ENCODE measurements around the gene RANBP3L.
A peak's percentile ranks its signal among the peaks of the same experiment; 100 is the strongest.

Gene RANBP3L

DNA sequence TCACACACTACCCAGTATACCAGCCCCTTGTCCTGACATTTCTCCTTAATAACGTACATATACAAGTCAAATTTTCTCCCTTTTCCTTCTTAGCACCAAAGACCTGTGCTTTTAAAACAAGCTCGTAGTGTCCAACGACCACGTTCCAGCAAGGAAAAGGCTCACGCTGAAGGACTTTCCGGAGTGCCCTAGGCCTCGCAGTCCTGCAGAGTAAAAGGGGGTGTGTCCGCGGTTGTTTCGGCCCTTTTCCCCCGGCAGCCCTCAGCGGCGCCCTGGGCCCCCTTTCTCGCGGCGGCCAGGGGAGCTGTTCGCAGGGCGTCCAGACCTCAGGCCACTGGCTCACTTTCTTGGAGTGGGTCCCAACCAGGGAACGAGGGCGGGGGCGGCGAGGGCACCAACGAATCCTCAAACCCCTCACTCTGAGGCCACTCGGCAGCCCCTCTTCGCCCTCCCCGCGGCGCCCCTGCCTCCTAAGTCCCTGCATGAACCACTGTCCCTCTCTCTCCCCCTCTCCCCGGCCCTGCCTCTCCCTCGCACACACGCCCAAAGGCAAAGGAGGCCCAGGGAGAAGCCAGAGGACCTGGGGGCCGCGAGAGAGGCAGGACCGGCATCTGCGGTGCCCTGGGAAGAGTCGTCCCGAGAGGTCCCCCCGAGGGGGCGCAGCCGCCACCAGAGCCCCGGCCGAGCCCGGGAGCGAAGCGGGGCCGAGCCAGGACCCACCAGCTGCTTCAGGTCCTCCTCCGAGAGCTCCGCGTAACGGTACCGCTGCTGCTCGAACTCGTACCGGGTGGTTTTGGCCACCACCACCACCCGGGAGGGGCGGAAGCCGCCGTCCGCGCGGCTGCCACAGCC lies 60.7 kb downstream of the RANBP3L start:
- no peaks in the 10 kb centered on the region for H3K9me3 Mint-ChIP-seq
- peak; percentile 53 to 62 for DNase-seq
- peak overlapping the region; percentile 85 to 92 for H3K27ac Mint-ChIP-seq
- ATAC-seq, result peak; percentile 30
- no peaks in the 10 kb centered on the region for H3K27me3 Mint-ChIP-seq
- peaks cover 54% of the 10 kb centered on the region for H3K4me1 Mint-ChIP-seq
- peak overlapping the region; percentile 91 to 92 for H3K4me3 Mint-ChIP-seq

DNA sequence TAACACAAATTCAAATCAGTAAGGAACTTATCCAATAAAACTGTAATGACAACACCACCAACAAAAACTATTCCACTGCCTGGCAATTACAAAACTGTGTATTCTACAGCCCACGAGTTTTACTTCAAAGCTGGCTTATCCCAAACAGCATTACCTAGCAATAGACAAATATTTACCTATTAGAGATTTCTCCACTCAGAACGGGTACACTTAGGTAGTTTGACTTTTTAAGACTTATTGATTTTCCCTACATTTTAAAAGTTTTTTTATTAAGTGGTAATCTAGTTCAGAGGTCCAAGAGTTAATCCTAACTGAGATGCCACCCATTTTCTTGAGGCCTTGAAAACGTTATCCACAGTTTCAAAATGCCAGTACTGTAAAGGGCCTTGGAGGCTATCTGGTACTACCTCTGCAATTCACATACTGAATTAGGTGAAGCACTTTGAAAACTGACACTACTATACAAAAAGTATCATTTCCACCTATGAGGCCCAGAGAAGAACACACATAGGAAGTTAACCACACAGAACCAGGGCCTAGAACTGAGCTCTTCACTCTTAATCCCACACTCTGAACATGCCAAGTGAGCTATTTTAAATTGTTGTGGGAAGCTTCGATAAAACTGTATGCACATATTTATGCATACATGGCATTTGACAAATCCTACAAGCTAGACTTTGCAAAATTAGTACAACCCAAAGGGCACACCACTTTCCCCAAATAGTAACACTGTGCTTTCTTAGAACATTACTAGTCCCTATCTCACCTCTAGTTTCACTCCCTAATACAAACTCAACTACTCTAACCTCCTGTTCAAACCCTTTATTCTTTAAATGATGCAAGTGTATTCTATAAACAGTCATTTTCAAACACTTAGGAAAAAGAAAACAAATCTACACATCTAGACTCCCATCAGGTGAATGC lies 62.1 kb downstream of the RANBP3L start:
- ATAC-seq (no peak), DNase-seq (no peak)
- H3K27me3 Mint-ChIP-seq, result no peaks in the 10 kb centered on the region
- H3K4me1 Mint-ChIP-seq, result peaks cover 54% of the 10 kb centered on the region
- H3K27ac Mint-ChIP-seq, result peak overlapping the region in 1 of 2 donors; percentile 72
- peak overlapping the region; percentile 11 to 91 for H3K4me3 Mint-ChIP-seq
- H3K9me3 Mint-ChIP-seq, result no peaks in the 10 kb centered on the region

DNA sequence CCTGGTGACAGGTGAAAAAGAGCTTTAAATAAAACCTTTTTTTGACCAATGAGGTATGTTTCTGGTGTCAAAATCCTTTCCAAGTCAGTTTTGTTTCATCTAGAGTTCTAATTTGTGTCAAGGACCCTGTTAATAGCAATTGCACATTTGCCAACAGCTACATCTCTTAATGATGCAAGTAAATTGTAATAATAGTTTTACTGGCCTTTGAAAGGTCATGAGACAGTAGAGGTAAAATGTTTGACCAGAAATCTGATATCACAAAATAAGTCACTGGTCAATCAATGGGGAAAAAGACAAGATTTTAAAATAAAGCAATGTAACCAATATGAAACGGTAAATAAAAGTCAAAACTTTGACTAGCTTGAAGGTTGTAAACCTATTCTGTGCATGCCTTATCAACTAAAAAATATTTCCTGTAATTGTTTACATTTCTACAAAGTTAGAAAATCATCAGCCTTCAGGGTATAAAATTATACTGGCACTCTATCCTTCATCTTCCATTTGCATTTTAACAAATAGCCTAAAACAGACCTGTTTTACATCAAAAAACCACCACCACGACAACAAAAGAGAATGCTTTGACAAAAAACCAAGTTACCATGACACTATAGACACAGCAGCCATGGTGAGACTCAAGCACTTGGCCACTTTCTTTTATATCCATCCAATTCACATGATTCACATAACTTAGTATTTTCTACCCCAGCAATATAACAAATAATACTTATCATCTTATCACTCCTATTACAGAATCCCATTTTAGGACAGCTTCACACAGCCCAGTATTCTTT lies 63.0 kb downstream of the RANBP3L start:
- no peak overlapping the region for H3K27ac Mint-ChIP-seq
- no peak for DNase-seq
- H3K4me1 Mint-ChIP-seq, result peaks cover 49% of the 10 kb centered on the region
- H3K9me3 Mint-ChIP-seq, result no peaks in the 10 kb centered on the region
- H3K4me3 Mint-ChIP-seq, result no peak overlapping the region
- H3K27me3 Mint-ChIP-seq, result no peaks in the 10 kb centered on the region
- no peak for ATAC-seq

DNA sequence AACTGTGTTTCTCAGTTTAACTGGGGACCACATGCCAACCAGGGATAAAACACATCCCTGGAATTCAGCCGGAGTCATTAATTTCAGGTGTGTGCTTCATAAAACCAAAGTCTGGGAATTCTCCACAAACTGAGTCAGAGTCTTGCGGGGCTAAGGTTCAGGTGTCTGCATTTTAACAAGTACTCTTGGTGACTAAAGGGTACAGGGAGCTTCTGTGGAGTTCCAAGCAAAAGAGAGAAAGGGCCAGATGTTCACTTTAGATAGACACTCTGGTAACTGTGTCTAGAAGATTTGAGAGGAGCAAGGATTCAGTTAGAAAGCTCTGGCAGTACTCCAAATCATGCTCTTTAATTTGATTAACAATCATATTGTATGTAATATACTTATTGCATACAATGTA lies 64.0 kb downstream of the RANBP3L start:
- Mint-ChIP-seq H3K27ac (no peak overlapping the region), H3K27me3 (no peaks in the 10 kb centered on the region), H3K4me1 (peaks cover 40% of the 10 kb centered on the region), H3K4me3 (no peak overlapping the region), H3K9me3 (no peaks in the 10 kb centered on the region)
- DNase-seq (no peak), ATAC-seq (no peak)

DNA sequence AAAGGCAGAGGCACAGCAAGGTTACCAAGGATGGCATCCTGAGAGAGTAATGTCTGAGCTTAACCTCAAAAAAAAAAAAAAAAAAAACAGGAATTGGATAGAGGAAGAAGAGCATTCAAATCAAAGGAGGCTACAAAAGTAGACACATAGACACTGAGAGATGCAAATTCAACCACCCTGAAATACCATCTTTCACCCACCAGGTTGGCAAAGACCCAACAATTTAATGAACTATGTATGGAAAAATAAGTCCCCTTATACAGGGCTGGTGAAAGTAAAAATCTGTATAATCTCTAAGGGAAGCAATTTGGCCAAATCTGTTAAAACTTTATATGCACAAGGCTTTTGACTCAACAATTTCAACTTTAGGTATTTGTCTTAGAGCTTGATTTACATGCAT lies 64.9 kb downstream of the RANBP3L start:
- H3K27me3 Mint-ChIP-seq, result no peaks in the 10 kb centered on the region
- no peak overlapping the region for H3K27ac Mint-ChIP-seq
- peaks cover 32% of the 10 kb centered on the region for H3K4me1 Mint-ChIP-seq
- no peaks in the 10 kb centered on the region for H3K9me3 Mint-ChIP-seq
- H3K4me3 Mint-ChIP-seq, result no peak overlapping the region
- ATAC-seq (no peak), DNase-seq (no peak)

DNA sequence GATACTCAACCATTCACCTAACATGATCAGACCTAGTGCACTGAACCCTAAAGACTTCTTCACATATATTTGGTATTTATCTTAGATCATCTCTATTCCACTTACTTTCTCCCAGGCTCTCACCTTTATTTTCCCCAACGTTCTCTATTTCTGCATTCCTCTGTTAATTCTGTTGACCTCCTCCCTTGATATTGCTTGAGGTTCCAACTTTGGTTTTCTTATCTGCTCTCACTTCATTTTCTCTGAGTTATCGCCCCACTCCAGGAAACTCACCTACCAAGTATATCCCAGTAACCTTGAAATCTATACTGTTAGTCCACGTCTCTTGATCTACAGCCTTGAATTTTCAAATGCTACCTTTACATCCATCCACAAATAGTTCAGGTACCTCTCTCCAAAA lies 69.2 kb downstream of the RANBP3L start:
- H3K27me3 Mint-ChIP-seq, result no peaks in the 10 kb centered on the region
- no peak overlapping the region for H3K4me3 Mint-ChIP-seq
- peaks cover 8% of the 10 kb centered on the region for H3K4me1 Mint-ChIP-seq
- ATAC-seq, result no peak
- no peaks in the 10 kb centered on the region for H3K9me3 Mint-ChIP-seq
- no peak overlapping the region for H3K27ac Mint-ChIP-seq
- no peak for DNase-seq

DNA sequence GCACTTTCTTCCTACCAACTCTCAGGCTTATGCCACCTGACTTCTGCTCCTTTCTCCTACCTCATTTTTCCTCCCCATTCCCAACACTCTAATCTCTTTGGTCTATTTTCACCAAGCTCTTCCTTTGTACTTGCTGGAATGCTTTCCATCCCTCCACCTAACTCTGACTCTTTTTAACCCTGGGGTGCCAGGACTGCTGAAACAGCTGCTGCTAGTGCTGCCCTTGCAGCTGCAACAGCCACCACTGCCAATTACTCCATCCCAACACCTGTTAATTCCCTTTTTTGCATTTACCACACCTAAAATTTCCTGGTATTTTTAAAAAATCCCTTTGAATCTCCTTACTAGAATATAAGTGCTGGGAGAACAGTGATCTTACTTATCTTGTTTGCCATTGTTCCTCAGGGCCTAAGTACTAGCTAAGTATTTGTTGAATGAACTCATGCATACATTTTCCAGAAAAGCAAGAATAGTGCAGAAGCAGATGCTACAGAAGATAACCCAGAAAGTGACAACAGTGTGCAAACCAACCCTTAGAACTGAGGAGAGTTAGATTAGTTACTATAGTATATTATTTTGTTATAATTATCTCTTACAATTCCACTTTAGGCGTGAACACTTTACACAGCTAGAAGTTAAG lies 71.4 kb downstream of the RANBP3L start:
- no peak for ATAC-seq
- Mint-ChIP-seq H3K27ac (no peak overlapping the region), H3K4me1 (no peaks in the 10 kb centered on the region), H3K27me3 (no peaks in the 10 kb centered on the region), H3K9me3 (no peaks in the 10 kb centered on the region), H3K4me3 (no peak overlapping the region)
- no peak for DNase-seq

DNA sequence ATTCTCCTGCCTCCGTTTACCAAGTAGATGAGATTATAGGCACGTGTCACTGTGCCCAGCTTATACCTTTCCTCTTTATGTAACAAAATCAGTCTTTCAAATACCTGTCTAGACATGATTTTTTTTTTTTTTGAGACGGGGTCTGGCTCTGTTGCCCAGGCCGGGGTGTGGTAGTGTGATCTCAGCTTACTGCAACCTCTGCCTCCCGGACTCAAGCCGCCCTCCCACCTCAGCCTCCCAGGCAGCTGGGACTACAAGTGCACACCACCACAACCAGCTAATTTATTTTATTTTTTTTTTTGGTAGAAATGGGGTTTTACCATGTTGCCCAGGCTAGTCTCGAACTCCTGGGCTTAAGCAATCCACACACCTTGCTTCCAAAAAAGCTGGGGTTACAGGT lies 73.2 kb downstream of the RANBP3L start:
- Mint-ChIP-seq H3K4me3 (no peak overlapping the region), H3K9me3 (no peaks in the 10 kb centered on the region), H3K27me3 (no peaks in the 10 kb centered on the region), H3K4me1 (no peaks in the 10 kb centered on the region), H3K27ac (no peak overlapping the region)
- DNase-seq (no peak), ATAC-seq (no peak)

DNA sequence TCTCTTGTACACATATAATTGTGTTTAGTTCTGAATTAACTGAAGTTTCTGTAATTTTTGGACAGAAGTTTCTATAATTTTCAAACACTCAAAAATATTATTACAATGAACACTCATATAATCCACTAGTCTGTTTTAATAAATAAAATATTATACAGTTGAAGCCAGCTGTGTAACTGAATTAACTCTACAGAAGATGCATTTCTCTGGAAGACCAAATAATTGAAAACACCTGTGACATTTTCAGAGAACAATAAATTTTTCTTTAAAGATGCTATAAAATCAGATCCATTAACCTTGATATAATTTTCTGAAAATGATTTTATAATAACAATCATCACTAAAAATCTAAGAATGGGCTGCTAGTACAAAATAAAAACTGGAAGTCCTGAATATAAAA lies 74.7 kb downstream of the RANBP3L start:
- no peaks in the 10 kb centered on the region for H3K9me3 Mint-ChIP-seq
- H3K4me3 Mint-ChIP-seq, result no peak overlapping the region
- H3K27me3 Mint-ChIP-seq, result no peaks in the 10 kb centered on the region
- DNase-seq (no peak), ATAC-seq (no peak)
- no peaks in the 10 kb centered on the region for H3K4me1 Mint-ChIP-seq
- no peak overlapping the region for H3K27ac Mint-ChIP-seq

DNA sequence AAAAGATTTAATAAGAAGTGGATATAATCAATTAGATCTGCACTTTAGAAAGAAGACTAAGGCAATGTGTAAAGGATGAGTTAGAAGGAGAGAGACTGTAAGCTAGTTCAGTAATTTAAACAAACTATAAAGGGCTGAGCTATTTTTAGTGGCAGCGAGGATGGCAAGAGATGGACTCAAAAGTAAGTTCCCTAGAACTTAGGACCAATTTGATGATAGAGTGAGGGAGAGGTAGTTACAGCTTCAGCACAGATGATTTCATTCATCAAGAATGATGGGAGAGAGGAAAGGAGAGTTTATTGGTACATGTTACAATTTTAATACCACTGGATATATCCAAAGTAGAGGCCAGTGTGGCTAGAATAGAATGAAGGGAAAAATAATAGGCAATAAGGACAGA lies 79.1 kb downstream of the RANBP3L start:
- DNase-seq (no peak), ATAC-seq (no peak)
- no peaks in the 10 kb centered on the region for H3K4me1 Mint-ChIP-seq
- H3K4me3 Mint-ChIP-seq, result no peak overlapping the region
- H3K9me3 Mint-ChIP-seq, result no peaks in the 10 kb centered on the region
- H3K27ac Mint-ChIP-seq, result no peak overlapping the region
- H3K27me3 Mint-ChIP-seq, result no peaks in the 10 kb centered on the region

DNA sequence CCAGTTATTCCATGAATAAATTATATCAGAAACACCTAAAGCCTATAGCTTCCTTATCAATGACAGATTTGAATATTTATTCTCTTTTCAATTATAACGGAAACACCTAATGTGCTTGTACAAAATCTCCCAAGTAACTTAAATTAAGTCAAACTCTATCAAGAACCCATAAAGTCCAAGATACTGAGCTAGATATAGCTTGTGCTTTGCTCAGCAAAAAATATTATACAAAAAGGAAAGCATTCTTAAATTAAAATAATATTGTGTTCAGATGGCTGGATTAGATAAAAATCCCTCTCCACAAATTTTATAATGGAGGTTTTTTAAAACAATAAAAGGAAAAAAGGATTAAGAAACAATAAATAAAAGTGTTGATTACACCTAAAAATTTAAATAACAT lies 83.7 kb downstream of the RANBP3L start:
- no peak for DNase-seq
- Mint-ChIP-seq H3K27ac (no peak overlapping the region), H3K9me3 (no peaks in the 10 kb centered on the region), H3K4me3 (no peak overlapping the region), H3K27me3 (no peaks in the 10 kb centered on the region), H3K4me1 (no peaks in the 10 kb centered on the region)
- no peak for ATAC-seq

DNA sequence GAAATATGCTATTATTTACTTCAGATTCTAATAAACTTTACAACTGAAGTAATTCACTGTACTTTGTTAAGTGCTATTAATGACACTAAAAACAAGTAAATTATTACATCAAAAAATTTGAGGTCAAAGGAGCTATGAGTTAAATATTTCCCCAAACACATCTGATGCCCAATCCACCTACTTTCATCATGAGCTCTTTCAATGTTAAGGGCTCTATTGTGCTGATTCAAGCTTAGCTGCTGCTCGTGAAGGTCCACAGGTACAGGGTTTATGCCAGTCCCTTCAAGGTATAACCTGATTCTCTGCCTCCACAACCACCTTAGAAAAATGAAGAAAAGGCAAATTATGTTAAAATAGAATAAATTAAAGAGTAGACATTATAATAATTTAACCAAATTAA lies 84.1 kb downstream of the RANBP3L start:
- ATAC-seq, result no peak
- Mint-ChIP-seq H3K9me3 (no peaks in the 10 kb centered on the region), H3K4me1 (no peaks in the 10 kb centered on the region), H3K4me3 (no peak overlapping the region), H3K27me3 (no peaks in the 10 kb centered on the region), H3K27ac (no peak overlapping the region)
- DNase-seq, result no peak

DNA sequence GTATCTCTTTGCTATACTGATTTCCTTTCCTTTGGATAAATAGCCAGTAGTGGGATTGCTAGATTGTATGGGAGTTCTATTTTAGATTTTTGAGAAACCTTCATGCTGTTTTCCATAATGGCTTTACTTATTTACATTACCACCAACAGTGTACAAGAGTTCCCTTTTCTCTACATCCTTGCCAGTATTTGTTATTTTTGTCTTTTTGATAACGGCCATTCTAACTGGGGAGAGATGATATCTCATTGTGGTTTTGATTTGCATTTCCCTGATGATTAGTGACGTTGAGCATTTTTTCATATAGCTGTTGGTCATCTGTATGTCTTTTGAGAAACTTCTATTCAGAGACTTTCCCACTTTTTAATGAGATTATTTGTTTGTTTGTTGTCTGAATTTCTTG lies 85.8 kb downstream of the RANBP3L start:
- Mint-ChIP-seq H3K27ac (no peak overlapping the region), H3K27me3 (no peaks in the 10 kb centered on the region), H3K9me3 (no peaks in the 10 kb centered on the region), H3K4me1 (no peaks in the 10 kb centered on the region), H3K4me3 (no peak overlapping the region)
- ATAC-seq (no peak), DNase-seq (no peak)

DNA sequence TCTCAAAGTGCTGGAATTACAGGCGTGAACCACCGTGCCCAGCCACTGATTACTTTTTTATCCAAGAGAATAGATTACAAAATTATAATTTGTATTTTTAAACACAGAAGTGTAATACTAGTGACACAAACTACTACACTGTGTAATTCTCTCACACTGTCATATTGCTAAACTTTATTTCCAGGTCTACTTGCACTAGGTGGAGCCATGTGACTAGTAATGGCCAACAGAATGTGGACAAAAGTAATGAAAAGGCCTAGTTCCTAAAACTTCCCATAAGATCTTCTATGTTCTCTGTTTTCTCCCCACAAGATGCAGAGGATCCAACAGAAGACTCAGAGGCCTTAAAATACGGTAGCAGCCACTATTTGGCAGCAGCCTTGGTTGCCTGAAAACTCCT lies 87.3 kb downstream of the RANBP3L start:
- no peaks in the 10 kb centered on the region for H3K27me3 Mint-ChIP-seq
- no peaks in the 10 kb centered on the region for H3K4me1 Mint-ChIP-seq
- ATAC-seq (no peak), DNase-seq (no peak)
- H3K27ac Mint-ChIP-seq, result no peak overlapping the region
- no peaks in the 10 kb centered on the region for H3K9me3 Mint-ChIP-seq
- no peak overlapping the region for H3K4me3 Mint-ChIP-seq

DNA sequence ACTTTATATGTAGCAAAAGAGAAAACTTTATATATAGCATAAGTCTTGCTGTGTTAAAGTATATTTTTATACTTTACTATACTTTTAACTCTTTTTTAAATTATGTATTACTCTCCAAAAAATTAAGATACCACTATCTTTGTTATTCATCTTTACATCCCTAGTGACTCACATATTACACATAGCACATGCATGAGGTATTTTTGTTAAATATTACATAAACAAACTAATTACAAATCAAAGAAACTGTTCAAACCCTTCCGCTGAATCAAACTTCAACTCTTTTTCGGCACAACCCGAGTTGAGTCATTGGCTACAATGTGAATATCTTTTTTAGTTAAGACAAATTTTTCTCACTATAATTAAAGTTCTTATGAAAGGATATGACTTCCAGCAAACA lies 92.0 kb downstream of the RANBP3L start:
- H3K27ac Mint-ChIP-seq, result peak overlapping the region in 1 of 2 donors; percentile 54
- ATAC-seq, result no peak
- no peak overlapping the region for H3K4me3 Mint-ChIP-seq
- no peaks in the 10 kb centered on the region for H3K4me1 Mint-ChIP-seq
- H3K9me3 Mint-ChIP-seq, result no peaks in the 10 kb centered on the region
- no peaks in the 10 kb centered on the region for H3K27me3 Mint-ChIP-seq
- DNase-seq, result no peak

All from stimulated activated naive CD8-positive, alpha-beta T cell treated with anti-CD3 and anti-CD28 coated beads, Interleukin-15, amount 100 ng/mL, for 72 hours (primary cell).